Lung (tissue), 12 donors: Measurements from ENCODE around the gene PROC. TPM values are rescaled to one million over a fixed set of nuclear protein-coding genes. Genes with fewer than 3 reads are reported as not detected.

Experiments used
- ATAC-seq: fragments of 200-7000 bp; cut with Tn5 transposase; one replicate; pipeline ENCODE4 v1.9.1; 2020; ENCODE audit warnings: moderate number of reproducible peaks; ENCODE audit not compliant: insufficient read depth, low FRiP score
- DNase-seq, 3 donors: peaks; one replicate each; pipeline ENCODE4 v3.0.0-alpha.2; 2013 to 2017
- H3K27ac ChIP-seq, 2 donors: one replicate each; pipeline ENCODE4 v1.5.1; 2013; ENCODE audit warnings: mild to moderate bottlenecking in 2 of 2, moderate library complexity in 2 of 2, control low read depth in 1 of 2, inconsistent platforms in 1 of 2, low read depth in 1 of 2, low read length in 1 of 2
- H3K27me3 ChIP-seq, 3 donors: one replicate each; pipeline ENCODE4 v1.5.1; 2013; ENCODE audit warnings: low read length in 2 of 3; ENCODE audit not compliant: control insufficient read depth in 3 of 3, insufficient read depth in 3 of 3
- H3K36me3 ChIP-seq, 4 donors: one replicate each; pipeline ENCODE4 v1.5.1; 2013; ENCODE audit warnings: low read length in 4 of 4, mild to moderate bottlenecking in 1 of 4, moderate library complexity in 1 of 4; ENCODE audit not compliant: control insufficient read depth in 4 of 4, insufficient read depth in 4 of 4
- H3K4me1 ChIP-seq, 5 donors: one replicate each; pipeline ENCODE4 v1.5.1; 2013; ENCODE audit warnings: low read length in 5 of 5, mild to moderate bottlenecking in 2 of 5, moderate library complexity in 1 of 5; ENCODE audit not compliant: control insufficient read depth in 5 of 5, insufficient read depth in 5 of 5
- H3K4me3 ChIP-seq: one replicate; pipeline ENCODE4 v1.5.1; 2013; ENCODE audit warnings: mild to moderate bottlenecking, control low read depth, moderate library complexity
- H3K9ac ChIP-seq, 2 donors: one replicate each; pipeline ENCODE4 v1.5.1; 2013; ENCODE audit warnings: low read length in 2 of 2, control low read depth in 1 of 2; ENCODE audit not compliant: insufficient read depth in 1 of 2
- H3K9me3 ChIP-seq, 4 donors: one replicate each; pipeline ENCODE4 v1.5.1; 2013; ENCODE audit warnings: low read length in 3 of 4, mild to moderate bottlenecking in 1 of 4, moderate library complexity in 1 of 4; ENCODE audit not compliant: control insufficient read depth in 4 of 4, insufficient read depth in 3 of 4
- WGBS, 2 donors: extraction: QIAGEN DNeasy Blood & Tissue Kit; methylation state at CpG; one replicate each; pipeline ENCODE4 v1.1.7; 2013; 5-methylcytosine and 5-hydroxymethylcytosine counted together
- polyA plus RNA-seq, 2 donors: library from polyadenylated mRNA; stranded (reverse); fragments of 200-250 nt; gene quantifications; one replicate each; pipeline ENCODE4 v1.2.1, GENCODE V29; 2013
- total RNA-seq, 2 donors: library from RNA; depleted of rRNA in 1 of 2; stranded (reverse); fragments of >200 nt in 1 of 2; gene quantifications; one replicate each; pipeline ENCODE4 v1.2.1, GENCODE V29; 2014 to 2021
- TF ChIP-seq, protein P1 (sequence below): IDR thresholded peaks from 2 replicates; pipeline ENCODE4 v1.5.1; 2012; ENCODE audit warnings: mild to moderate bottlenecking; ENCODE audit errors: control extremely low read depth, extremely low read depth
- donor health status: control.
- donor health status: control.
- donor health status: Bipolar disorder and iron deficiency.
- donor health status: healthy.
- donor health status: DM: yes; HTN: yes; CAD: no.

Gene PROC
- total and polyA plus RNA-seq, 4 donors = 0.10 to 0.37 (median 0.22) TPM; not detected in 1

DNA sequence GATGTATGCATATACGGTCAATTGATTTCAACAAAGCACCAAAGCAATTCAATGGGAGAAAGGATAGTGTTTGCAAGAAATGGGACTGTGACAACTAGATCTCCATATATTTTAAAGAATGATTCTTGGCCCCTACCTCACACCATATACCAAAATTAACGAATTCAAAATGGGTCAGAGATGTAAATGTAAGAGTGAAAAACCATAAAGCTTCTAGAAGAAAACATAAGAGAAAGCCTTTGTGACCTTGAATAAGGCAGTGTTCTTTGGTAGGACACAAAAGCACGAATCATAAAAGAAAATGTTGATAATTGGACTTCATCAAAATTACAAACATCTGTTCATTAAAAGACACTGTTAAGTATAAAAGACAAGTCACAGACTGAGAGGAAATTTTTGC is 5.0 kb upstream of the PROC start:
- Histone ChIP-seq H3K27me3 (no peaks in the 10 kb centered on the region), H3K4me1 (peaks cover 0 to 47% (median 11%) of the 10 kb centered on the region in 5 donors), H3K9me3 (no peaks in the 10 kb centered on the region), H3K4me3 (no peak overlapping the region), H3K36me3 (no peaks in the 10 kb centered on the region), H3K27ac (no peak overlapping the region), H3K9ac (no peak overlapping the region)
- 93 to 96% methylated on average over 3 of the region's 3 CpGs for WGBS, 2 donors
- TF ChIP-seq, protein P1, sequence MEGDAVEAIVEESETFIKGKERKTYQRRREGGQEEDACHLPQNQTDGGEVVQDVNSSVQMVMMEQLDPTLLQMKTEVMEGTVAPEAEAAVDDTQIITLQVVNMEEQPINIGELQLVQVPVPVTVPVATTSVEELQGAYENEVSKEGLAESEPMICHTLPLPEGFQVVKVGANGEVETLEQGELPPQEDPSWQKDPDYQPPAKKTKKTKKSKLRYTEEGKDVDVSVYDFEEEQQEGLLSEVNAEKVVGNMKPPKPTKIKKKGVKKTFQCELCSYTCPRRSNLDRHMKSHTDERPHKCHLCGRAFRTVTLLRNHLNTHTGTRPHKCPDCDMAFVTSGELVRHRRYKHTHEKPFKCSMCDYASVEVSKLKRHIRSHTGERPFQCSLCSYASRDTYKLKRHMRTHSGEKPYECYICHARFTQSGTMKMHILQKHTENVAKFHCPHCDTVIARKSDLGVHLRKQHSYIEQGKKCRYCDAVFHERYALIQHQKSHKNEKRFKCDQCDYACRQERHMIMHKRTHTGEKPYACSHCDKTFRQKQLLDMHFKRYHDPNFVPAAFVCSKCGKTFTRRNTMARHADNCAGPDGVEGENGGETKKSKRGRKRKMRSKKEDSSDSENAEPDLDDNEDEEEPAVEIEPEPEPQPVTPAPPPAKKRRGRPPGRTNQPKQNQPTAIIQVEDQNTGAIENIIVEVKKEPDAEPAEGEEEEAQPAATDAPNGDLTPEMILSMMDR = no peak
- ATAC-seq = no peak
- DNase-seq = no peak

DNA sequence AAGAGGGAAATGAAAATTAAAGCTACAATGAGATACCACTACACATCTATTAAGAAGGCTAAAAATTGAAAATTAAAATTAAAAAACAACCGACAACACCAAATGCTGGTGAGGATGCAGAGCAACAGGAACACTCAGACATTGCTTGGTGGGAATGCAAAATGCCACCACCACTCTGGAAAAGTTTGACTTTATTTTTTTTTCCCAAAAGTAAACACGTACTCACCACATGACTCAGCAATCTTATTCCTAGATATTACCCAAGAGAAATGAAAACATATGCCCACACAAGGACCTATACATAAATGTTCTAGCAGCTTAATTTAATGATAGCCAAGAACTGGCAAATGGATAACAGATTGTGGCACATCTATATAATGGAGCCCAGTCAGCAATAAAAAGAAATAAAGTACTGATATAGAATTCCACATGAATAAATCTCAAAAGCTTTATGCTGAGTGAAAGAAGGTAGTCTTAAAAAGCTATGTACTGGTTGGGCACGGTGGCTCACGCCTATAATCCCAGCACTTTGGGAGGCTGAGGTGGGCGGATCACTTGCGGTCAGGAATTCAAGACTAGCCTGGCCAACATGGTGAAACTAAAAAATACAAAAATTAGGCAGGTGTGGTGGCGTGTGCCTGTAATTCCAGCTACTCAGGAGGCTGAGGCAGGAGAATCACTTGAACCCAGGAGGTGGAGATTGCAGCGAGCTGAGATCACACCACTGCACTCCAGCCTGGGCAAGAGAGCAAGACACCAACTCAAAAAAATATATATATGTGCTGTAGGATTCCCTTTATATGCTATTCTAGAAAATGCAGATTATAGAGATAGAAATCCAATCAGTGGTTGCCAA is 4.2 kb upstream of the PROC start:
- H3K9me3 ChIP-seq = no peaks in the 10 kb centered on the region
- H3K27ac ChIP-seq = no peak overlapping the region
- ATAC-seq = no peak
- peaks cover 0 to 42% (median 6%) of the 10 kb centered on the region in 5 donors for H3K4me1 ChIP-seq
- DNase-seq = peak in 1 of 3 donors; percentile 23
- TF ChIP-seq, protein P1 = no peak
- 84 to 85% methylated on average over 8 of the region's 8 CpGs for WGBS, 2 donors
- no peaks in the 10 kb centered on the region for H3K36me3 ChIP-seq
- no peaks in the 10 kb centered on the region for H3K27me3 ChIP-seq
- H3K9ac ChIP-seq = no peak overlapping the region
- H3K4me3 ChIP-seq = no peak overlapping the region

DNA sequence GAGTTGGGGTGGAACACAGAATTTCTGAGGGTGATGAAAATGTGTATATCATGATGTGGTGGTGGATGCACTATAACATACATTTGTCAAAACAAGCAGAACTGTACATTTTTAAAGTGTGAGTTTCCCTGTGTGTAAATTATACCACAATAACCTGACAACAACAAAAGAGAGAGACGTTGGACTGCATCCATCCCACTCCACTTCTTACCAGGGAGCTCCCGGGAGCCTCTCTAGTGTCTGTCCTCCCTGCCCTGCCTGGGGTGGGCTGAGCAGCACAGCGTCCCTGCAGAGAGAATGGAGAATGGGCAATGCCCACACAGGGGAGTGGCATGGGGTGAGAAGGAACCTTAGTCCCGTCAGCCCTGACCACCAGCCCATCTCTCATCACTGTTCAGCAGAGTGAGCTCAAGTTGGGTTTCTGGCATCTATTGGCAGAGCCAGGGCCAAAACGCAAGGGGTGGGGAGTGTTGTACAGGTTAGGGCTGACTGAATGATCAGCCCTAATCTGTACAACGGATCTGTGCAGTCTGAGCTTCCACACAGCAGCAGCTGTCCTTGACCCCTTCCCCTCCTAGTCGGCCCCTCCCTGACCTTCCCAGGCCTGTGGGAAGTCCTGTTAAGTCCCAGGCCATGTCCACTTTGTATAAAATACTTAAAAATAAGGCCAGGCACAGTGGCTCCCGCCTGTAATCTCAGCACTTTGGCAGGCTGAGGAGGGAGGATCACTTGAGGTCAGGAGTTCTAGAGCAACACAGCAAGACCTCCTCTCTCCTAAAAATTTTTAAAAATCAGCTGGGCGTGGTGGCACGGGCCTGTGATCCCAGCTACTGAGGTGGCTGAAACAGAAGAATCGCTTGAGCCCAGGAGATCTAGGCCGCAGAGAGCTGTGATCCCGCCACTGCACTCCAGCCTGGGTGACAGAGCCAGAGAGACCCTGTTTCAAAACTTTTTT is 3.3 kb upstream of the PROC start:
- DNase-seq (no peak), ATAC-seq (no peak)
- no peak overlapping the region for H3K9ac ChIP-seq
- no peak overlapping the region for H3K27ac ChIP-seq
- TF ChIP-seq, protein P1 = no peak
- no peaks in the 10 kb centered on the region for H3K27me3 ChIP-seq
- no peaks in the 10 kb centered on the region for H3K36me3 ChIP-seq
- 85 to 91% methylated on average over 13 of the region's 13 CpGs for whole genome bisulfite sequencing, 2 donors
- peaks cover 0 to 42% (median 6%) of the 10 kb centered on the region in 5 donors for H3K4me1 ChIP-seq
- no peak overlapping the region for H3K4me3 ChIP-seq
- H3K9me3 ChIP-seq = no peaks in the 10 kb centered on the region
